ACC112 (cell line): ENCODE results near the gene SEC14L1.
"Not testable (repeated sequence)": the region's sequence is repeated elsewhere in the genome, so short reads cannot be mapped to it uniquely, and the experiment has no call there.

ENCODE experiments used
- H2AFZ ChIP-seq: fragments of 200-600 bp; sonication (generic); one replicate; pipeline ENCODE4 v1.6.0; 2017; ENCODE audit warnings: antibody characterized with exemption, low read length; ENCODE audit not compliant: unreplicated experiment
- H3K27ac ChIP-seq: fragments of 200-600 bp; sonication (generic); 2 replicates; pipeline ENCODE4 v1.5.1; 2014; ENCODE audit warnings: low read depth, mild to moderate bottlenecking, antibody characterized with exemption, low read length, moderate library complexity
- H3K27me3 ChIP-seq: fragments of 200-600 bp; sonication (generic); 2 replicates; pipeline ENCODE4 v1.6.1; 2014; ENCODE audit warnings: mild to moderate bottlenecking, antibody characterized with exemption, low read length, moderate library complexity, mixed read lengths; ENCODE audit not compliant: insufficient read depth
- H3K36me3 ChIP-seq: fragments of 200-600 bp; sonication (generic); 2 replicates; pipeline ENCODE4 v1.6.1; 2016; ENCODE audit warnings: mild to moderate bottlenecking, antibody characterized with exemption, low read length, moderate library complexity, mixed read lengths; ENCODE audit not compliant: insufficient read depth
- H3K4me1 ChIP-seq: fragments of 200-600 bp; sonication (generic); one replicate; pipeline ENCODE4 v1.6.1; 2016; ENCODE audit warnings: low read length, mixed read lengths; ENCODE audit not compliant: insufficient read depth, unreplicated experiment, control insufficient read depth
- H3K4me3 ChIP-seq: fragments of 200-600 bp; sonication (generic); 2 replicates; pipeline ENCODE4 v1.5.1; 2014; ENCODE audit warnings: mild to moderate bottlenecking, low read depth, low read length
- H3K79me2 ChIP-seq: fragments of 200-600 bp; sonication (generic); one replicate; pipeline ENCODE4 v1.6.0; 2016; ENCODE audit warnings: low read length; ENCODE audit not compliant: control insufficient read depth, unreplicated experiment, insufficient read depth

SEC14L1 gene

GRCh38 chr17:77140878-77141767, at the start of gene SEC14L1:
TSS of gene SEC14L1 (plus strand) at chr17:77140969. CDS start at chr17:77143597, 2,628 bp downstream.
- Histone ChIP-seq H3K27ac (peak within 1 kb of the TSS; percentile 95), H2AFZ (peak within 1 kb of the TSS; percentile 46), H3K79me2 (peaks cover 44% of the 10 kb centered on the region), H3K36me3 (peaks cover 21% of the 10 kb centered on the region), H3K4me1 (peaks cover 39% of the 10 kb centered on the region), H3K27me3 (no peaks in the 10 kb centered on the region), H3K4me3 (peak within 1 kb of the TSS; percentile 95)

GRCh38 chr17:77092025-77092424, 48.7 kb upstream of the SEC14L1 start:
- Histone ChIP-seq H3K4me3 (no peak overlapping the region), H3K4me1 (peaks cover 20% of the 10 kb centered on the region), H3K27ac (no peak overlapping the region), H3K27me3 (no peaks in the 10 kb centered on the region), H2AFZ (no peak overlapping the region), H3K36me3 (peaks cover 16% of the 10 kb centered on the region), H3K79me2 (peaks cover 26% of the 10 kb centered on the region)

GRCh38 chr17:77095461-77095860, 45.3 kb upstream of the SEC14L1 start:
- H3K4me3 ChIP-seq = no peak overlapping the region
- peaks cover 15% of the 10 kb centered on the region for H3K36me3 ChIP-seq
- no peaks in the 10 kb centered on the region for H3K27me3 ChIP-seq
- peaks cover 33% of the 10 kb centered on the region for H3K4me1 ChIP-seq
- peaks cover 9% of the 10 kb centered on the region for H3K79me2 ChIP-seq
- H3K27ac ChIP-seq = no peak overlapping the region
- H2AFZ ChIP-seq = no peak overlapping the region

GRCh38 chr17:77096570-77097214, 44.1 kb upstream of the SEC14L1 start:
- Histone ChIP-seq H3K36me3 (peaks cover 14% of the 10 kb centered on the region), H3K4me1 (peaks cover 28% of the 10 kb centered on the region), H3K79me2 (no peaks in the 10 kb centered on the region), H3K27me3 (no peaks in the 10 kb centered on the region), H2AFZ (peak overlapping the region; percentile 74), H3K27ac (peak overlapping the region; percentile 72), H3K4me3 (peak overlapping the region; percentile 54; the same call in 1 of the 2 replicates)

- Histone ChIP-seq H3K36me3 (peaks cover 9% of the 10 kb centered on the region), H3K79me2 (no peaks in the 10 kb centered on the region), H3K4me3 (no peak overlapping the region), H2AFZ (no peak overlapping the region), H3K27me3 (no peaks in the 10 kb centered on the region), H3K4me1 (peaks cover 28% of the 10 kb centered on the region), H3K27ac (no peak overlapping the region)
Measured at GRCh38 chr17:77097631-77098180, 43.1 kb upstream of the SEC14L1 start.

GRCh38 chr17:77098884-77099545, 41.8 kb upstream of the SEC14L1 start:
- Histone ChIP-seq H3K27ac (peak overlapping the region; percentile 24), H3K36me3 (peaks cover 4% of the 10 kb centered on the region; the same call in 1 of the 2 replicates), H2AFZ (no peak overlapping the region), H3K27me3 (no peaks in the 10 kb centered on the region), H3K4me1 (peaks cover 28% of the 10 kb centered on the region), H3K79me2 (no peaks in the 10 kb centered on the region), H3K4me3 (no peak overlapping the region)

- Histone ChIP-seq H3K27ac (no peak overlapping the region), H3K4me1 (peaks cover 28% of the 10 kb centered on the region), H3K4me3 (no peak overlapping the region), H3K79me2 (no peaks in the 10 kb centered on the region), H2AFZ (no peak overlapping the region), H3K27me3 (no peaks in the 10 kb centered on the region), H3K36me3 (0 out of 2 replicates have a peak, but pooled peaks cover under 1% of the 10 kb centered on the region)
Measured at GRCh38 chr17:77099997-77100396, 40.8 kb upstream of the SEC14L1 start.

- H2AFZ ChIP-seq = no peak overlapping the region
Measured at GRCh38 chr17:77101521-77102410, 39.0 kb upstream of the SEC14L1 start.

GRCh38 chr17:77102411-77103134, 38.2 kb upstream of the SEC14L1 start:
- H3K79me2 ChIP-seq, H2AFZ ChIP-seq, H3K4me3 ChIP-seq, H3K27ac ChIP-seq, H3K36me3 ChIP-seq, H3K27me3 ChIP-seq: not testable (repeated sequence)
- peaks cover 15% of the 10 kb centered on the region for H3K4me1 ChIP-seq

More at GRCh38 chr17:77101521-77102410, 39.0 kb upstream of the SEC14L1 start:
- H3K79me2 ChIP-seq = no peaks in the 10 kb centered on the region
- peaks cover 20% of the 10 kb centered on the region for H3K4me1 ChIP-seq
- H3K4me3 ChIP-seq = no peak overlapping the region
- H3K27ac ChIP-seq = no peak overlapping the region
- H3K36me3 ChIP-seq = no peaks in the 10 kb centered on the region
- no peaks in the 10 kb centered on the region for H3K27me3 ChIP-seq
